Measurements from ENCODE around the gene ZNF616.
"Not testable (repeated sequence)": the region's sequence is repeated elsewhere in the genome, so short reads cannot be mapped to it uniquely, and the experiment has no call there.

Gene ZNF616

GRCh38 chr19:52102782-52103181, 37.0 kb downstream of the ZNF616 start:
- DNase-seq: no peak

- no peak for DNase-seq
Measured at GRCh38 chr19:52101866-52102562, 37.7 kb downstream of the ZNF616 start.

GRCh38 chr19:52099497-52100138, 40.1 kb downstream of the ZNF616 start:
- no peak for DNase-seq

GRCh38 chr19:52096416-52096815, 43.3 kb downstream of the ZNF616 start:
- DNase-seq: not testable (repeated sequence)

- DNase-seq: peak; percentile 66
Measured at GRCh38 chr19:52095172-52096014, 44.3 kb downstream of the ZNF616 start, which contains the start of gene ZNF841. Gene ZNF841, minus strand, starts transcription at chr19:52095765. Its CDS starts 10,964 bp downstream, at chr19:52084801.

- no peak for DNase-seq
Measured at GRCh38 chr19:52094526-52095130, 45.1 kb downstream of the ZNF616 start.

- DNase-seq: no peak
Measured at GRCh38 chr19:52086481-52086880, 53.3 kb downstream of the ZNF616 start.

- DNase-seq: no peak
Measured at GRCh38 chr19:52070496-52070895, 69.2 kb downstream of the ZNF616 start.

GRCh38 chr19:52069653-52070052, 70.1 kb downstream of the ZNF616 start:
- DNase-seq: no peak

GRCh38 chr19:52066258-52066863, 73.4 kb downstream of the ZNF616 start:
- no peak for DNase-seq

GRCh38 chr19:52065399-52065798, 74.3 kb downstream of the ZNF616 start:
- DNase-seq: no peak
